ENCODE results near the gene ZNF804B.

ZNF804B gene

DNA sequence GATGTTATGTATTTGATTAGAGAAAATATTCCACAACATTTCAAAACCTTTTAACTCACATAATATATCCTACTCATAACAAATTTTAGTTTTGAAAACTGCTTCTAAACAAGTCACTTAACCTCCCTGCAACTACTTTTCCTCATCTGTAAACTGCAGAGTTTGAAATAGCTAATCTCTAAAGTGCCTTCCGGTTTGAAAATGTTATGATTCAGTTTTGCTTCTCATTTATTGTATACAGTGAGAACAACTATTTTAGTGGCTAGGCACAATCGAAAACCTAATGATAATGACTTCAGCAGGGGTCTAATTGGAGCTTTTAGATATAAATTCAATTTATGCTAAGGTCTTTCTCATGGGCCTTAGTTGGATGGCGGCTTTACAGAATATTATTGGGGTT lies 66.7 kb downstream of the ZNF804B start:
- Histone ChIP-seq H3K27ac (no peak overlapping the region), H3K36me3 (ENCODE audit: insufficient read depth) (no peaks in the 10 kb centered on the region), H3K27me3 (ENCODE audit: insufficient read depth, low read depth) (no peaks in the 10 kb centered on the region), H3K4me1 (ENCODE audit: low read depth, poor library complexity, severe bottlenecking) (no peaks in the 10 kb centered on the region), H4K20me1 (ENCODE audit: insufficient read depth) (no peaks in the 10 kb centered on the region), H3K79me2 (ENCODE audit: insufficient read depth, low read depth) (no peaks in the 10 kb centered on the region), H3K4me3 (IDR thresholded peaks at IDR 0.05; ENCODE audit: insufficient read depth, low read depth, low read length) (no peak overlapping the region), H3K4me2 (no peak overlapping the region), H3K9ac (no peak overlapping the region), H2AFZ (ENCODE audit: low read depth) (no peak overlapping the region)
- TF ChIP-seq, protein P1, sequence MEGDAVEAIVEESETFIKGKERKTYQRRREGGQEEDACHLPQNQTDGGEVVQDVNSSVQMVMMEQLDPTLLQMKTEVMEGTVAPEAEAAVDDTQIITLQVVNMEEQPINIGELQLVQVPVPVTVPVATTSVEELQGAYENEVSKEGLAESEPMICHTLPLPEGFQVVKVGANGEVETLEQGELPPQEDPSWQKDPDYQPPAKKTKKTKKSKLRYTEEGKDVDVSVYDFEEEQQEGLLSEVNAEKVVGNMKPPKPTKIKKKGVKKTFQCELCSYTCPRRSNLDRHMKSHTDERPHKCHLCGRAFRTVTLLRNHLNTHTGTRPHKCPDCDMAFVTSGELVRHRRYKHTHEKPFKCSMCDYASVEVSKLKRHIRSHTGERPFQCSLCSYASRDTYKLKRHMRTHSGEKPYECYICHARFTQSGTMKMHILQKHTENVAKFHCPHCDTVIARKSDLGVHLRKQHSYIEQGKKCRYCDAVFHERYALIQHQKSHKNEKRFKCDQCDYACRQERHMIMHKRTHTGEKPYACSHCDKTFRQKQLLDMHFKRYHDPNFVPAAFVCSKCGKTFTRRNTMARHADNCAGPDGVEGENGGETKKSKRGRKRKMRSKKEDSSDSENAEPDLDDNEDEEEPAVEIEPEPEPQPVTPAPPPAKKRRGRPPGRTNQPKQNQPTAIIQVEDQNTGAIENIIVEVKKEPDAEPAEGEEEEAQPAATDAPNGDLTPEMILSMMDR (conservative IDR thresholded peaks at IDR 0.05; ENCODE audit: low read depth, low read length), result no peak

GRCh38 chr7:88835147-88835728 lies 75.7 kb downstream of the ZNF804B start:
- H3K4me3 ChIP-seq (IDR thresholded peaks at IDR 0.05; ENCODE audit: insufficient read depth, low read depth, low read length), result no peak overlapping the region
- no peaks in the 10 kb centered on the region for H3K36me3 ChIP-seq (ENCODE audit: insufficient read depth)
- TF ChIP-seq, protein P1 (conservative IDR thresholded peaks at IDR 0.05; ENCODE audit: low read depth, low read length), result peak; percentile 52; the same call in 1 of the 2 replicates
- no peaks in the 10 kb centered on the region for H3K4me1 ChIP-seq (ENCODE audit: low read depth, poor library complexity, severe bottlenecking)
- no peak overlapping the region for H3K27ac ChIP-seq
- H3K4me2 ChIP-seq, result no peak overlapping the region
- H3K9ac ChIP-seq, result no peak overlapping the region
- no peaks in the 10 kb centered on the region for H3K79me2 ChIP-seq (ENCODE audit: insufficient read depth, low read depth)
- H2AFZ ChIP-seq (ENCODE audit: low read depth), result no peak overlapping the region
- no peaks in the 10 kb centered on the region for H3K27me3 ChIP-seq (ENCODE audit: insufficient read depth, low read depth)
- no peaks in the 10 kb centered on the region for H4K20me1 ChIP-seq (ENCODE audit: insufficient read depth)

DNA sequence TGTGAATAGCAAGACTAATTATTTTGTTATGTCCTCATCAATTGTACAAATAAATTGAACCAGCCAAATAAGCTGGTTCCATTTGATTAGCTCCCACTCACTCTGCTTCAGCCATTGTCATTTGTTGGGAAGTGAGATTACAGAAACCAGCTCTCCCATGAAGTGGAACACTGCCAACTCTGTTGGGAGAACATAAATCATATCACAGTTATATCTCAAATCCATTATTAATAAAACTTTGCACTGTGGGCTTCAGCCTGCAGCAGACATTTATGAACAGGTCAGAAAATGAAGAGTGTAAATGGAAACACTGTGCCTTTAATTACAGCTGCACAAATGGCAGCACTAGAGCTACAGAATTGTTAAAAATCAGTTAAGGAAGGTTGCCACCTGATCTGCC lies 82.7 kb downstream of the ZNF804B start:
- H3K9ac ChIP-seq, result no peak overlapping the region
- H3K4me1 ChIP-seq (ENCODE audit: low read depth, poor library complexity, severe bottlenecking), result no peaks in the 10 kb centered on the region
- H3K36me3 ChIP-seq (ENCODE audit: insufficient read depth), result no peaks in the 10 kb centered on the region
- TF ChIP-seq, protein P1 (conservative IDR thresholded peaks at IDR 0.05; ENCODE audit: low read depth, low read length), result no peak
- no peak overlapping the region for H3K4me2 ChIP-seq
- no peaks in the 10 kb centered on the region for H3K79me2 ChIP-seq (ENCODE audit: insufficient read depth, low read depth)
- H3K4me3 ChIP-seq (IDR thresholded peaks at IDR 0.05; ENCODE audit: insufficient read depth, low read depth, low read length), result no peak overlapping the region
- H4K20me1 ChIP-seq (ENCODE audit: insufficient read depth), result no peaks in the 10 kb centered on the region
- no peak overlapping the region for H2AFZ ChIP-seq (ENCODE audit: low read depth)
- no peaks in the 10 kb centered on the region for H3K27me3 ChIP-seq (ENCODE audit: insufficient read depth, low read depth)
- H3K27ac ChIP-seq, result no peak overlapping the region

DNA sequence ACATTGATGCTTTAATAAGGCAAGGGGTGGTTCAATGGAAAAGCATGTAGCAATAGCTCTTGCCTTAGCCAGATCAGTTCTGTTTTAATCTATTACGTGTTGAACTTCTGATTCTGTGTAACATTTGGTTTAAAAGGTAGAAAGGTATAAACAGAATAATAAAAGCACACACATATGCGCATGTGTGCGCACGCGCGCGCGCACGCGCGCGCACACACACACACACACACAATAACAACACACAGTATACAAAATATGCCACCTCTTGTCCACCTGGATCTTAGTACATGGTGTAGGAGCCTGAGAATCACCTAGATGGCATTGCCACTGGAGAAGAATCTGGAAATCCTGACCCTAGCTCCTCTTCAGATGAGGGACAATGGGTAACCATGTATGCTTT lies 85.6 kb downstream of the ZNF804B start:
- Histone ChIP-seq H4K20me1 (ENCODE audit: insufficient read depth) (no peaks in the 10 kb centered on the region), H3K4me2 (no peak overlapping the region), H3K9ac (no peak overlapping the region), H3K4me1 (ENCODE audit: low read depth, poor library complexity, severe bottlenecking) (no peaks in the 10 kb centered on the region), H3K27ac (no peak overlapping the region), H2AFZ (ENCODE audit: low read depth) (no peak overlapping the region), H3K79me2 (ENCODE audit: insufficient read depth, low read depth) (no peaks in the 10 kb centered on the region), H3K36me3 (ENCODE audit: insufficient read depth) (no peaks in the 10 kb centered on the region), H3K27me3 (ENCODE audit: insufficient read depth, low read depth) (no peaks in the 10 kb centered on the region), H3K4me3 (IDR thresholded peaks at IDR 0.05; ENCODE audit: insufficient read depth, low read depth, low read length) (no peak overlapping the region)
- TF ChIP-seq, protein P1 (conservative IDR thresholded peaks at IDR 0.05; ENCODE audit: low read depth, low read length), result no peak
